Testis (tissue), 3 donors: ENCODE data around the gene ANKRD16. TPM values are rescaled to one million over a fixed set of nuclear protein-coding genes. Genes with fewer than 3 reads are reported as not detected.
"Not testable (repeated sequence)": the region's sequence is repeated elsewhere in the genome, so short reads cannot be mapped to it uniquely, and the experiment has no call there.

Source experiments
- DNase-seq: peaks from one replicate; pipeline ENCODE4 v3.0.0-alpha.2; 2019
- H3K27ac ChIP-seq, 2 donors: fragments of 200-600 bp; sonication (generic); one replicate each; pipeline ENCODE4 v1.5.1; 2019
- H3K27me3 ChIP-seq: fragments of 200-600 bp; sonication (generic); one replicate; pipeline ENCODE4 v1.5.1; 2019
- H3K36me3 ChIP-seq: fragments of 200-600 bp; sonication (generic); one replicate; pipeline ENCODE4 v1.5.1; 2017; ENCODE audit warnings: low read depth; ENCODE audit errors: missing control alignments
- H3K4me1 ChIP-seq: fragments of 200-600 bp; sonication (generic); one replicate; pipeline ENCODE4 v1.5.1; 2019
- H3K4me3 ChIP-seq, 2 donors: fragments of 200-600 bp; sonication (generic); one replicate each; pipeline ENCODE4 v1.5.1; 2017 to 2019
- H3K9me3 ChIP-seq: fragments of 200-600 bp; sonication (generic); one replicate; pipeline ENCODE4 v1.5.1; 2017
- CTCF ChIP-seq, 3 experiments: fragments of 450-650 bp in 2 of 3; fragments of 200-600 bp in 1 of 3; sonication (generic) in 1 of 3; IDR thresholded peaks; one replicate each; pipeline ENCODE4 v1.5.1; 2016 to 2019; ENCODE audit warnings: antibody characterized with exemption in 3 of 3, mild to moderate bottlenecking in 2 of 3, moderate library complexity in 1 of 3
- POLR2A ChIP-seq: fragments of 450-650 bp; IDR thresholded peaks from one replicate; pipeline ENCODE4 v1.6.1; 2017; ENCODE audit warnings: antibody characterized with exemption, mild to moderate bottlenecking, moderate library complexity
- WGBS, 2 donors: methylation state at CpG; one replicate each; pipeline ENCODE4 v1.1.5; 2018; 5-methylcytosine and 5-hydroxymethylcytosine counted together
- intact Hi-C: fragments of 100-400 bp; cut with DNase I; formaldehyde crosslinking; loops from one replicate; pipeline ENCODE4 v1.15.1; 2023; ENCODE audit warnings: low total_unique reads
- polyA plus RNA-seq: library from polyadenylated mRNA; stranded (reverse); fragments of 350-450 nt; fragmentation: Illumina TruSeq; extraction: RNeasy Lipid Tissue Mini Kit (QIAGEN cat#74804); gene quantifications from one replicate; pipeline ENCODE4 v1.2.3, GENCODE V29; 2014; ENCODE audit warnings: low read depth, low replicate concordance; ENCODE audit not compliant: insufficient read depth
- total RNA-seq, 2 donors: library from RNA; depleted of rRNA; stranded (reverse); fragments of >200 nt; gene quantifications; one replicate each; pipeline ENCODE4 v1.2.3, GENCODE V29; 2016

The ANKRD16 gene
- total and polyA plus RNA-seq, 3 donors from 2014 or later: 14.2 to 32.1 (median 30.3) TPM

- H3K27ac ChIP-seq, H3K27me3 ChIP-seq, H3K4me3 ChIP-seq, H3K4me1 ChIP-seq, DNase-seq, H3K9me3 ChIP-seq, H3K36me3 ChIP-seq, intact Hi-C loops: not testable (repeated sequence)
- WGBS, 2 donors: 96% methylated on average over 5 to 9 of the region's 9 CpGs
Observed at GRCh38 chr10:5862981-5863685, 26.6 kb downstream of the ANKRD16 start.

- no peak overlapping the region for H3K27ac ChIP-seq
- TF ChIP-seq CTCF (IDR thresholded peaks at IDR 0.05): no peak
- no peak for TF ChIP-seq POLR2A
- 87 to 96% methylated on average over 3 to 7 of the region's 7 CpGs for WGBS, 2 donors
Observed at GRCh38 chr10:5862360-5862961, 27.2 kb downstream of the ANKRD16 start.

GRCh38 chr10:5860066-5860465 lies 29.6 kb downstream of the ANKRD16 start:
- DNase-seq: no peak
- intact Hi-C loops: no loop called here
- Histone ChIP-seq H3K27ac (no peak overlapping the region), H3K4me1 (no peaks in the 10 kb centered on the region), H3K9me3 (no peaks in the 10 kb centered on the region), H3K36me3 (no peaks in the 10 kb centered on the region), H3K27me3 (no peaks in the 10 kb centered on the region), H3K4me3 (no peak overlapping the region)
- no peak for TF ChIP-seq POLR2A
- no peak for TF ChIP-seq CTCF (IDR thresholded peaks at IDR 0.05)
- WGBS, 2 donors: 86 to 88% methylated on average over 7 of the region's 7 CpGs

More at GRCh38 chr10:5862360-5862961, 27.2 kb downstream of the ANKRD16 start:
- DNase-seq: no peak
- H3K4me3 ChIP-seq: no peak overlapping the region
- H3K4me1 ChIP-seq: no peaks in the 10 kb centered on the region
- intact Hi-C loops: no loop called here
- no peaks in the 10 kb centered on the region for H3K27me3 ChIP-seq
- H3K36me3 ChIP-seq: no peaks in the 10 kb centered on the region
- H3K9me3 ChIP-seq: no peaks in the 10 kb centered on the region

- no peaks in the 10 kb centered on the region for H3K9me3 ChIP-seq
- 75 to 84% methylated on average over 4 to 5 of the region's 5 CpGs for WGBS, 2 donors
- intact Hi-C loops: no loop called here
- no peaks in the 10 kb centered on the region for H3K27me3 ChIP-seq
- no peak overlapping the region for H3K4me3 ChIP-seq
- H3K36me3 ChIP-seq: no peaks in the 10 kb centered on the region
- TF ChIP-seq CTCF (IDR thresholded peaks at IDR 0.05): no peak
- TF ChIP-seq POLR2A: no peak
- DNase-seq: no peak
- H3K4me1 ChIP-seq: no peaks in the 10 kb centered on the region
- no peak overlapping the region for H3K27ac ChIP-seq
Observed at GRCh38 chr10:5858811-5859210, 30.9 kb downstream of the ANKRD16 start.

GRCh38 chr10:5856701-5857004 lies 33.0 kb downstream of the ANKRD16 start:
- intact Hi-C loops: no loop called here
- 65 to 82% methylated on average over 7 of the region's 7 CpGs for WGBS, 2 donors
- Histone ChIP-seq H3K9me3 (no peaks in the 10 kb centered on the region), H3K4me3 (no peak overlapping the region), H3K27me3 (no peaks in the 10 kb centered on the region), H3K36me3 (no peaks in the 10 kb centered on the region), H3K4me1 (no peaks in the 10 kb centered on the region), H3K27ac (no peak overlapping the region)
- DNase-seq: no peak
- TF ChIP-seq CTCF (IDR thresholded peaks at IDR 0.05): no peak
- no peak for TF ChIP-seq POLR2A
